Hematopoietic multipotent progenitor cell treated with erythropoietin and hydrocortisone succinate and interleukin-3 and kit ligand, for 15 days (in vitro differentiated cells): ENCODE results near the gene FKBP9.
"Not testable (repeated sequence)": the region's sequence is repeated elsewhere in the genome, so short reads cannot be mapped to it uniquely, and the experiment has no call there.

ENCODE experiments used
- DNase-seq: peaks from one replicate; pipeline ENCODE4 v3.0.0-alpha.2; 2015; ENCODE audit warnings: low spot score

The FKBP9 gene

GRCh38 chr7:32948202-32948601, 9.0 kb upstream of the FKBP9 start:
- no peak for DNase-seq

- no peak for DNase-seq
Measured at GRCh38 chr7:32952876-32953275, 4.4 kb upstream of the FKBP9 start.

- no peak for DNase-seq
Measured at GRCh38 chr7:32958046-32959025, 1.1 kb downstream of the FKBP9 start.

GRCh38 chr7:32963880-32964301, 6.7 kb downstream of the FKBP9 start:
- DNase-seq, result not testable (repeated sequence)

- DNase-seq, result not testable (repeated sequence)
Measured at GRCh38 chr7:32964461-32965159, 7.4 kb downstream of the FKBP9 start.

GRCh38 chr7:32966489-32967267, 9.4 kb downstream of the FKBP9 start:
- not testable (repeated sequence) for DNase-seq

GRCh38 chr7:32967268-32967582, 10.0 kb downstream of the FKBP9 start:
- not testable (repeated sequence) for DNase-seq

- DNase-seq, result not testable (repeated sequence)
Measured at GRCh38 chr7:32971967-32972366, 14.7 kb downstream of the FKBP9 start.

- not testable (repeated sequence) for DNase-seq
Measured at GRCh38 chr7:32977159-32977558, 19.9 kb downstream of the FKBP9 start.

GRCh38 chr7:32979246-32979645, 22.0 kb downstream of the FKBP9 start:
- DNase-seq, result not testable (repeated sequence)

- not testable (repeated sequence) for DNase-seq
Measured at GRCh38 chr7:32979902-32980301, 22.7 kb downstream of the FKBP9 start.

GRCh38 chr7:32988148-32988547, 30.9 kb downstream of the FKBP9 start:
- not testable (repeated sequence) for DNase-seq

- not testable (repeated sequence) for DNase-seq
Measured at GRCh38 chr7:32991068-32991585, 33.9 kb downstream of the FKBP9 start.

- not testable (repeated sequence) for DNase-seq
Measured at GRCh38 chr7:32991975-32992700, 34.9 kb downstream of the FKBP9 start.

GRCh38 chr7:32992750-32993149, 35.5 kb downstream of the FKBP9 start:
- not testable (repeated sequence) for DNase-seq

- not testable (repeated sequence) for DNase-seq
Measured at GRCh38 chr7:32997956-32998355, 40.7 kb downstream of the FKBP9 start.

- not testable (repeated sequence) for DNase-seq
Measured at GRCh38 chr7:32998361-32999171, 41.3 kb downstream of the FKBP9 start.

- DNase-seq, result not testable (repeated sequence)
Measured at GRCh38 chr7:32999380-32999779, 42.1 kb downstream of the FKBP9 start.

GRCh38 chr7:33003111-33003510, 45.9 kb downstream of the FKBP9 start:
- not testable (repeated sequence) for DNase-seq

GRCh38 chr7:33004104-33004616, 46.9 kb downstream of the FKBP9 start:
- DNase-seq, result not testable (repeated sequence)
